Mesenchymal stem cell (in vitro differentiated cells and primary cell): ENCODE measurements around the gene MTHFD1L.

Source experiments
- DNase-seq: peaks from one replicate; pipeline ENCODE4 v3.0.0-alpha.2; 2013
- H2AFZ ChIP-seq: one replicate; pipeline ENCODE4 v1.6.1; 2013; ENCODE audit warnings: low read depth, mild to moderate bottlenecking, control low read depth, inconsistent platforms, low read length, moderate library complexity
- H2AK5ac ChIP-seq: 2 replicates; pipeline ENCODE4 v1.6.1; 2013; ENCODE audit warnings: low read length, moderate library complexity, mild to moderate bottlenecking, inconsistent platforms; ENCODE audit not compliant: severe bottlenecking
- H2BK120ac ChIP-seq: one replicate; pipeline ENCODE4 v1.6.1; 2013; ENCODE audit warnings: low read depth, mild to moderate bottlenecking, inconsistent platforms, low read length, moderate library complexity
- H2BK12ac ChIP-seq, 2 experiments: one replicate each; pipeline ENCODE4 v1.6.1; 2013; ENCODE audit warnings: inconsistent platforms in 2 of 2, low read length in 2 of 2, mild to moderate bottlenecking in 2 of 2, moderate library complexity in 2 of 2, control low read depth in 1 of 2
- H2BK15ac ChIP-seq: one replicate; pipeline ENCODE4 v1.6.1; 2013; ENCODE audit warnings: mild to moderate bottlenecking, low read depth, inconsistent platforms; ENCODE audit not compliant: poor library complexity, severe bottlenecking
- H2BK5ac ChIP-seq: 2 replicates; pipeline ENCODE4 v1.6.1; 2013; ENCODE audit warnings: low read depth, mild to moderate bottlenecking, low read length, control low read depth, inconsistent platforms; ENCODE audit not compliant: poor library complexity, severe bottlenecking
- H3K14ac ChIP-seq, 2 experiments: one replicate each; pipeline ENCODE4 v1.6.1; 2013; ENCODE audit warnings: inconsistent platforms in 2 of 2, low read length in 2 of 2, control low read depth in 1 of 2, mild to moderate bottlenecking in 1 of 2, moderate library complexity in 1 of 2
- H3K18ac ChIP-seq, 2 experiments: one replicate each; pipeline ENCODE4 v1.6.1; 2013; ENCODE audit warnings: inconsistent platforms in 2 of 2, low read length in 2 of 2, control low read depth in 1 of 2, low read depth in 1 of 2, mild to moderate bottlenecking in 1 of 2
- H3K23ac ChIP-seq, 2 experiments: one replicate each; pipeline ENCODE4 v1.6.1; 2013; ENCODE audit warnings: inconsistent platforms in 2 of 2, low read length in 2 of 2, mild to moderate bottlenecking in 2 of 2, moderate library complexity in 2 of 2, control low read depth in 1 of 2
- H3K27ac ChIP-seq: 2 replicates; pipeline ENCODE4 v1.5.1; 2013; ENCODE audit warnings: mild to moderate bottlenecking, moderate library complexity, low read length, control low read depth, inconsistent platforms; ENCODE audit not compliant: poor library complexity, severe bottlenecking
- H3K27me3 ChIP-seq, 2 experiments: 2 replicates each; pipeline versions ENCODE4 v1.6.1 to v1.7.0; 2013; ENCODE audit warnings: low read length in 2 of 2, mild to moderate bottlenecking in 2 of 2, moderate library complexity in 2 of 2, control low read depth in 1 of 2, inconsistent platforms in 1 of 2; ENCODE audit not compliant: control insufficient read depth in 1 of 2, insufficient read depth in 1 of 2
- H3K36me3 ChIP-seq, 2 experiments: 2 replicates each; pipeline versions ENCODE4 v1.6.1 to v1.7.0; 2013; ENCODE audit warnings: low read length in 2 of 2, control low read depth in 1 of 2, inconsistent platforms in 1 of 2, low read depth in 1 of 2, mild to moderate bottlenecking in 1 of 2; ENCODE audit not compliant: insufficient read depth in 2 of 2, control insufficient read depth in 1 of 2
- H3K4ac ChIP-seq, 2 experiments: one replicate each; pipeline ENCODE4 v1.6.1; 2013; ENCODE audit warnings: inconsistent platforms in 2 of 2, low read length in 2 of 2, mild to moderate bottlenecking in 2 of 2, moderate library complexity in 2 of 2, control low read depth in 1 of 2, low read depth in 1 of 2
- H3K4me1 ChIP-seq: 2 replicates; pipeline ENCODE4 v1.6.1; 2013; ENCODE audit warnings: low read depth, low read length, control low read depth; ENCODE audit not compliant: control insufficient read depth, insufficient read depth
- H3K4me2 ChIP-seq: 2 replicates; pipeline ENCODE4 v1.6.1; 2013; ENCODE audit warnings: low read length, mild to moderate bottlenecking, inconsistent platforms; ENCODE audit not compliant: poor library complexity, severe bottlenecking
- H3K4me3 ChIP-seq, 2 experiments: 2 replicates each; pipeline versions ENCODE4 v1.5.1 to v1.7.0; 2013; ENCODE audit warnings: low read length in 2 of 2, mild to moderate bottlenecking in 2 of 2, control low read depth in 1 of 2, low read depth in 1 of 2; ENCODE audit not compliant: insufficient read depth in 1 of 2
- H3K79me1 ChIP-seq: replicated peaks from 2 replicates; pipeline ENCODE4 v1.6.1; 2013; ENCODE audit warnings: mild to moderate bottlenecking, control low read depth, low read length, inconsistent platforms; ENCODE audit not compliant: poor library complexity, severe bottlenecking
- H3K9ac ChIP-seq: 2 replicates; pipeline ENCODE4 v1.7.0; 2013; ENCODE audit warnings: mild to moderate bottlenecking, low read length, moderate library complexity
- H3K9me3 ChIP-seq: 2 replicates; pipeline ENCODE4 v1.7.0; 2013; ENCODE audit warnings: mild to moderate bottlenecking, low read length; ENCODE audit not compliant: control insufficient read depth
- H4K8ac ChIP-seq: one replicate; pipeline ENCODE4 v1.6.1; 2013; ENCODE audit warnings: inconsistent platforms, mild to moderate bottlenecking, low read length, moderate library complexity
- H4K91ac ChIP-seq: one replicate; pipeline ENCODE4 v1.6.1; 2013; ENCODE audit warnings: mild to moderate bottlenecking, low read length, inconsistent platforms
- WGBS: methylation state at CpG from one replicate; pipeline ENCODE4 v1.1.7; 2013; ENCODE audit warnings: mixed read lengths; 5-methylcytosine and 5-hydroxymethylcytosine counted together

MTHFD1L gene

DNA sequence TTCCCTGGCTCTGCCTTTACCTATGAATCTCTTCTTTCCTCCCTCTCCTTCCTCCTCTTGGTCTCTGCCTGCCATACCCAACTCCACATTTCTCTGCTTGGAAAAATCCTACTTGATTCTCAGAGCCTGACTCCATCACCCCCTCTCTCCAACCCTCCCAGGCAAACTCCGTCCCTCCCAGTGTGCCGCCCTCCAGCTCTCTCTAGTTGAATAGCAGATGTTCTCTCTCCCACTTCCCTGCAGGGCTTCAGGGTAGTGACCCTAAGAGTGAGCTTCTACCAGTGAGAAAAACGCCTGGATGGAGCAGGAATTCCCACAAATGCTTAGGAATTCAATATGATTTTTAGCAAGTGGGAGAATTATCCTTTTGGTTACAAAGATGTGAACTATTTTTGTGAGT, 141.6 kb downstream of the MTHFD1L start:
- no peak overlapping the region for H3K14ac ChIP-seq
- no peak overlapping the region for H3K18ac ChIP-seq
- no peak overlapping the region for H4K91ac ChIP-seq
- H3K4ac ChIP-seq: no peak overlapping the region
- no peak overlapping the region for H3K9ac ChIP-seq
- no peaks in the 10 kb centered on the region for H3K9me3 ChIP-seq
- H2BK12ac ChIP-seq: no peak overlapping the region
- peak overlapping the region; percentile 7 for H2AK5ac ChIP-seq
- H3K79me1 ChIP-seq: peaks cover 12% of the 10 kb centered on the region
- H3K36me3 ChIP-seq: peaks cover 3 to 11% of the 10 kb centered on the region in 2 experiments
- H3K4me2 ChIP-seq: no peak overlapping the region
- H2AFZ ChIP-seq: no peak overlapping the region
- no peak overlapping the region for H4K8ac ChIP-seq
- no peak for DNase-seq
- H3K27me3 ChIP-seq: no peaks in the 10 kb centered on the region
- no peak overlapping the region for H3K4me3 ChIP-seq
- peaks cover 13% of the 10 kb centered on the region for H3K4me1 ChIP-seq
- no peak overlapping the region for H3K23ac ChIP-seq
- H3K27ac ChIP-seq: peak overlapping the region; percentile 24
- H2BK5ac ChIP-seq: no peak overlapping the region
- H2BK15ac ChIP-seq: no peak overlapping the region
- no peak overlapping the region for H2BK120ac ChIP-seq
- 97% methylated on average over 3 of the region's 3 CpGs for WGBS

DNA sequence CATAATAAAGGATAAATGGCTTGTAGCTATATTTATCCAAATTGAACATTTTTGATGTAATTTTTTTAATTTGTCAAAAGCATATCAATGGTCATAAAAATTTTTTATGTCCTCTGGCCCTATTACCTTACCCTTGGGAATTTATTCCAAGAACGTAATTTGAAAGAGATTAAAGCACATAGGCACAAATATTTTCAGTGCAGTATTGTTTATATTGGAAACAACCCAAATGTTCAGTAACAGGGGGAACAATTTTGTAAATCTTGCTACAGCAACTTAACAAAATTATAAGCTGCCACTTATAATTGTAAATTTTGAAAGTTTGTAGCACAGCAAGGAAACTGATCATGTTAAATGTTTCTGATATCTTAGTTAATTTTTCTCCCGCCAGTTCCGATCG, 142.4 kb downstream of the MTHFD1L start:
- no peak overlapping the region for H4K8ac ChIP-seq
- H3K9ac ChIP-seq: no peak overlapping the region
- no CpG with 5 or more reads among the region's 4 CpGs for WGBS
- H2BK12ac ChIP-seq: no peak overlapping the region
- H3K4me3 ChIP-seq: no peak overlapping the region
- H3K4me2 ChIP-seq: no peak overlapping the region
- H3K23ac ChIP-seq: no peak overlapping the region
- no peak for DNase-seq
- H2BK120ac ChIP-seq: no peak overlapping the region
- no peak overlapping the region for H2AFZ ChIP-seq
- no peak overlapping the region for H2BK15ac ChIP-seq
- H3K9me3 ChIP-seq: no peaks in the 10 kb centered on the region
- peaks cover 15% of the 10 kb centered on the region for H3K4me1 ChIP-seq
- no peak overlapping the region for H3K27ac ChIP-seq
- H3K4ac ChIP-seq: no peak overlapping the region
- H3K27me3 ChIP-seq: no peaks in the 10 kb centered on the region
- H3K14ac ChIP-seq: no peak overlapping the region
- H2AK5ac ChIP-seq: no peak overlapping the region
- peaks cover 3 to 5% of the 10 kb centered on the region in 2 experiments for H3K36me3 ChIP-seq
- no peak overlapping the region for H4K91ac ChIP-seq
- no peak overlapping the region for H2BK5ac ChIP-seq
- H3K79me1 ChIP-seq: peaks cover 7% of the 10 kb centered on the region
- no peak overlapping the region for H3K18ac ChIP-seq

DNA sequence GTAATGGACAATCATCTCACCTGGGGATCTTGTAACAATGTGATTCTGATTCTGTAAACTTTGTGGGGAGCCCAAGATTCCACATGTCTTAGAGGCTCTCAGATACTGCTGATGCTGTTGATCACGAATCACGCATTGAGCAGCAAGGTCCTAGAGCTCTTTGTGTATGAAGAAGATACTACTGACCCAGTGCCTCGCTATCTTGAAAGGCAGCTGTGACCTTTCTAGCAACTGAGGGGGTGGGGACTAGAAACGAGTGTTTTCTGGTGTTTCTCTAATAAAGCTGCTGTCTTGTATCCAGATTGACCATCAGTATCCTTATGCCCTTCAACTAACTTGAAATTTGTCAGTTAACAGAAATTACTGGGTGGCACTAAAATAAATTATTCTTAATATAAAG, 142.9 kb downstream of the MTHFD1L start:
- peaks cover 18% of the 10 kb centered on the region for H3K4me1 ChIP-seq

GRCh38 chr6:151009576-151009975, 144.1 kb downstream of the MTHFD1L start:
- peaks cover 5 to 6% of the 10 kb centered on the region in 2 experiments for H3K36me3 ChIP-seq
- no peak overlapping the region for H2BK120ac ChIP-seq
- H2BK15ac ChIP-seq: peak overlapping the region; percentile 20
- H3K4me3 ChIP-seq: no peak overlapping the region
- no peak for DNase-seq
- WGBS: 87% methylated on average over 8 of the region's 12 CpGs
- H3K18ac ChIP-seq: no peak overlapping the region
- H3K4me1 ChIP-seq: peaks cover 16% of the 10 kb centered on the region
- H2AFZ ChIP-seq: no peak overlapping the region
- no peak overlapping the region for H4K8ac ChIP-seq
- no peak overlapping the region for H3K27ac ChIP-seq
- peaks cover 4% of the 10 kb centered on the region for H3K79me1 ChIP-seq
- H2AK5ac ChIP-seq: peak overlapping the region; percentile 61
- no peaks in the 10 kb centered on the region for H3K9me3 ChIP-seq
- no peak overlapping the region for H4K91ac ChIP-seq
- no peak overlapping the region for H3K9ac ChIP-seq
- peak overlapping the region in 1 of 2 experiments; percentile 32 for H2BK12ac ChIP-seq
- H3K4ac ChIP-seq: no peak overlapping the region
- H2BK5ac ChIP-seq: no peak overlapping the region
- H3K4me2 ChIP-seq: no peak overlapping the region
- no peaks in the 10 kb centered on the region for H3K27me3 ChIP-seq
- H3K14ac ChIP-seq: no peak overlapping the region
- no peak overlapping the region for H3K23ac ChIP-seq

More for the DNA sequence above, 142.9 kb downstream of the MTHFD1L start:
- Histone ChIP-seq H3K9ac (no peak overlapping the region), H3K79me1 (peaks cover 6% of the 10 kb centered on the region), H3K27ac (peak overlapping the region; percentile 19), H2BK12ac (peak overlapping the region in 1 of 2 experiments; percentile 33), H3K4me3 (no peak overlapping the region), H2BK5ac (peak overlapping the region; percentile 4), H3K23ac (no peak overlapping the region), H2BK15ac (no peak overlapping the region), H4K8ac (peak overlapping the region; percentile 38), H3K27me3 (no peaks in the 10 kb centered on the region), H3K14ac (no peak overlapping the region), H3K9me3 (no peaks in the 10 kb centered on the region), H3K36me3 (peaks cover 5% of the 10 kb centered on the region in 2 experiments), H2AFZ (no peak overlapping the region), H3K4me2 (no peak overlapping the region), H2BK120ac (no peak overlapping the region), H2AK5ac (peak overlapping the region; percentile 4), H4K91ac (no peak overlapping the region), H3K4ac (no peak overlapping the region), H3K18ac (no peak overlapping the region)
- 100% methylated on average over 3 of the region's 4 CpGs for WGBS
- no peak for DNase-seq
